Neural progenitor cell (in vitro differentiated cells): ENCODE results near the gene TLK1. TPM values are rescaled to one million over a fixed set of nuclear protein-coding genes. Genes with fewer than 3 reads are reported as not detected.

Source experiments
- DNase-seq: peaks from one replicate; pipeline ENCODE4 v3.0.0-alpha.2; 2016; ENCODE audit warnings: low spot score
- H2AFZ ChIP-seq: fragments of 200-600 bp; sonication (generic); replicated peaks from 2 replicates; pipeline ENCODE4 v1.6.1; 2016; ENCODE audit warnings: antibody characterized with exemption
- H3F3A ChIP-seq: fragments of 200-600 bp; sonication (generic); 2 replicates; pipeline ENCODE4 v1.6.1; 2016; ENCODE audit warnings: antibody characterized with exemption, low read depth
- H3K27ac ChIP-seq: fragments of 200-600 bp; sonication (generic); 2 replicates; pipeline ENCODE4 v1.5.1; 2016; ENCODE audit warnings: mild to moderate bottlenecking
- H3K27me3 ChIP-seq: fragments of 200-600 bp; sonication (generic); 2 replicates; pipeline ENCODE4 v1.6.1; 2016; ENCODE audit warnings: mild to moderate bottlenecking, moderate library complexity
- H3K36me3 ChIP-seq: fragments of 200-600 bp; sonication (generic); 2 replicates; pipeline ENCODE4 v1.5.1; 2016
- H3K4me1 ChIP-seq: fragments of 200-600 bp; sonication (generic); 2 replicates; pipeline ENCODE4 v1.6.1; 2016; ENCODE audit warnings: mixed run types
- H3K4me2 ChIP-seq: fragments of 200-600 bp; sonication (generic); 2 replicates; pipeline ENCODE4 v1.6.1; 2016
- H3K4me3 ChIP-seq: fragments of 200-600 bp; sonication (generic); 2 replicates; pipeline ENCODE4 v1.5.1; 2016
- H3K79me2 ChIP-seq: fragments of 200-600 bp; sonication (generic); 2 replicates; pipeline ENCODE4 v1.6.1; 2016; ENCODE audit warnings: low read depth
- H3K9ac ChIP-seq: fragments of 200-600 bp; sonication (generic); 2 replicates; pipeline ENCODE4 v1.6.1; 2016
- H3K9me3 ChIP-seq: fragments of 200-600 bp; sonication (generic); 2 replicates; pipeline ENCODE4 v1.5.1; 2016; ENCODE audit warnings: low read depth
- H4K20me1 ChIP-seq: fragments of 200-600 bp; sonication (generic); 2 replicates; pipeline ENCODE4 v1.6.1; 2016; ENCODE audit warnings: low read depth
- H3K27ac Mint-ChIP-seq: 3 replicates; pipeline ENCODE4 v1.8.0; 2021; ENCODE audit warnings: mixed read lengths
- H3K27me3 Mint-ChIP-seq: 2 replicates; pipeline ENCODE4 v1.8.0; 2022; ENCODE audit warnings: low read depth, mild to moderate bottlenecking, inconsistent platforms, moderate library complexity, mixed read lengths; ENCODE audit not compliant: insufficient read depth
- H3K36me3 Mint-ChIP-seq: 3 replicates; pipeline ENCODE4 v1.8.0; 2021; ENCODE audit warnings: mixed read lengths
- H3K4me1 Mint-ChIP-seq: 3 replicates; pipeline ENCODE4 v1.8.0; 2021; ENCODE audit warnings: mixed read lengths
- H3K4me3 Mint-ChIP-seq: 3 replicates; pipeline ENCODE4 v1.8.0; 2021; ENCODE audit warnings: mild to moderate bottlenecking, moderate library complexity, mixed read lengths
- H3K9me3 Mint-ChIP-seq: 3 replicates; pipeline ENCODE4 v1.8.0; 2020; ENCODE audit warnings: mixed read lengths
- EZH2 ChIP-seq: fragments of 200-600 bp; sonication (generic); IDR thresholded peaks from 2 replicates; pipeline ENCODE4 v1.6.1; 2017; ENCODE audit warnings: antibody characterized with exemption, mild to moderate bottlenecking, moderate library complexity
- EZH2phosphoT487 ChIP-seq: fragments of 200-600 bp; sonication (generic); IDR thresholded peaks from 2 replicates; pipeline ENCODE4 v1.6.1; 2017; ENCODE audit warnings: antibody characterized with exemption
- total RNA-seq: library from RNA; depleted of rRNA; stranded (reverse); fragments of >200 nt; gene quantifications from 2 replicates; pipeline ENCODE4 v1.2.3, GENCODE V29; 2015; ENCODE audit warnings: low replicate concordance
- TF ChIP-seq, protein P1 (sequence below): fragments of 200-600 bp; sonication (generic); IDR thresholded peaks from 2 replicates; pipeline ENCODE4 v1.5.1; 2017; ENCODE audit warnings: antibody characterized with exemption, mild to moderate bottlenecking

TLK1 gene
- total RNA-seq, 1 donor from 2014 or later: 31.1 TPM

DNA sequence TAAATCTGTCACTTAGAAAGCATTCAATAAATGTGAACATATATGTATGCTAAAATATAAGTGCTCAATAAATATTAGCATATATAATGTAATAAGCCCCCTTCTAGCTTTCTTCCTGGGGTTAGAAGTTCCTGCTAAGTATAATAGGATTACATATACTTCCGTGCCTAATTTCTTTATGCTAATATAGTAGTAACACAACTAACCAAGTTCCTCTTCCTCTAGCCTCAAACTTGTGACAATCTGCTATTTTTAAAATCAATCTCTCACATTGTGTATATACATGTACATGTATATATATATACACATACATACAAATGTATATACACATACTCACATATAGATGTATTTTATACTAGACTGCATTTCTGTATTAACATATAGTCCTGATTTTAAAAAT is 32.2 kb downstream of the TLK1 start:
- Mint-ChIP-seq H3K4me1 (no peaks in the 10 kb centered on the region), H3K36me3 (peaks cover 13% of the 10 kb centered on the region), H3K9me3 (peaks cover 3% of the 10 kb centered on the region), H3K4me3 (no peak overlapping the region), H3K27ac (no peak overlapping the region), H3K27me3 (no peaks in the 10 kb centered on the region)
- Histone ChIP-seq H3K4me3 (no peak overlapping the region), H3K9me3 (no peaks in the 10 kb centered on the region), H3F3A (peaks cover 8% of the 10 kb centered on the region), H4K20me1 (peaks cover 81% of the 10 kb centered on the region), H3K4me2 (no peak overlapping the region), H3K79me2 (peaks cover 100% of the 10 kb centered on the region), H3K4me1 (peaks cover 18% of the 10 kb centered on the region), H3K9ac (no peak overlapping the region), H3K27me3 (no peaks in the 10 kb centered on the region), H3K36me3 (no peaks in the 10 kb centered on the region), H2AFZ (no peak overlapping the region), H3K27ac (no peak overlapping the region)
- no peak for DNase-seq
- TF ChIP-seq, protein P1, sequence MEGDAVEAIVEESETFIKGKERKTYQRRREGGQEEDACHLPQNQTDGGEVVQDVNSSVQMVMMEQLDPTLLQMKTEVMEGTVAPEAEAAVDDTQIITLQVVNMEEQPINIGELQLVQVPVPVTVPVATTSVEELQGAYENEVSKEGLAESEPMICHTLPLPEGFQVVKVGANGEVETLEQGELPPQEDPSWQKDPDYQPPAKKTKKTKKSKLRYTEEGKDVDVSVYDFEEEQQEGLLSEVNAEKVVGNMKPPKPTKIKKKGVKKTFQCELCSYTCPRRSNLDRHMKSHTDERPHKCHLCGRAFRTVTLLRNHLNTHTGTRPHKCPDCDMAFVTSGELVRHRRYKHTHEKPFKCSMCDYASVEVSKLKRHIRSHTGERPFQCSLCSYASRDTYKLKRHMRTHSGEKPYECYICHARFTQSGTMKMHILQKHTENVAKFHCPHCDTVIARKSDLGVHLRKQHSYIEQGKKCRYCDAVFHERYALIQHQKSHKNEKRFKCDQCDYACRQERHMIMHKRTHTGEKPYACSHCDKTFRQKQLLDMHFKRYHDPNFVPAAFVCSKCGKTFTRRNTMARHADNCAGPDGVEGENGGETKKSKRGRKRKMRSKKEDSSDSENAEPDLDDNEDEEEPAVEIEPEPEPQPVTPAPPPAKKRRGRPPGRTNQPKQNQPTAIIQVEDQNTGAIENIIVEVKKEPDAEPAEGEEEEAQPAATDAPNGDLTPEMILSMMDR: no peak
- TF ChIP-seq EZH2 (no peak), EZH2phosphoT487 (no peak)

DNA sequence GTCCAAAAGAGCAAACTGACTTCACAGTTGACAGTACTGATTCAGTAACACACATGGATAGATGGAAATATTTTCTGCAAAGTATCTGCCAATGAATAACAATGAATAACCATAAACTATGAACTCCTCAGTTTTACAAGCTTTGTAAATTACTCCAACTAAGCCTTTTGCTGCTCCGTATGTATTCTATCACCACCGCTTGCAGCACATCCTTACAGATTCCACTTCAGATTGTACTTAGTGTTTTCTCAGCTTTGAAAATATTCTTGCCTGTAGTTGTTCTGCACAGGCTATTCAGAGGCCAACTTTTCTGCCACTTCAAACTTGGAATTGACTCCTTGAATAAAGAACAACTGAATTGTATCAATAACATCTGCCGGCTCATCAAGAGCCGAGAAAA is 36.2 kb downstream of the TLK1 start:
- Mint-ChIP-seq H3K27ac (no peak overlapping the region), H3K36me3 (peaks cover 8% of the 10 kb centered on the region), H3K27me3 (no peaks in the 10 kb centered on the region), H3K9me3 (no peaks in the 10 kb centered on the region), H3K4me1 (no peaks in the 10 kb centered on the region), H3K4me3 (no peak overlapping the region)
- H3K4me3 ChIP-seq: no peak overlapping the region
- peaks cover 8% of the 10 kb centered on the region for H3F3A ChIP-seq
- no peak overlapping the region for H3K4me2 ChIP-seq
- peaks cover 66% of the 10 kb centered on the region for H4K20me1 ChIP-seq
- H3K9me3 ChIP-seq: no peaks in the 10 kb centered on the region
- H3K4me1 ChIP-seq: no peaks in the 10 kb centered on the region
- no peak for DNase-seq
- no peaks in the 10 kb centered on the region for H3K36me3 ChIP-seq
- no peak overlapping the region for H2AFZ ChIP-seq
- no peak overlapping the region for H3K9ac ChIP-seq
- no peak overlapping the region for H3K27ac ChIP-seq
- H3K79me2 ChIP-seq: peaks cover 100% of the 10 kb centered on the region
- TF ChIP-seq EZH2 (no peak), EZH2phosphoT487 (no peak)
- TF ChIP-seq, protein P1: no peak
- no peaks in the 10 kb centered on the region for H3K27me3 ChIP-seq

DNA sequence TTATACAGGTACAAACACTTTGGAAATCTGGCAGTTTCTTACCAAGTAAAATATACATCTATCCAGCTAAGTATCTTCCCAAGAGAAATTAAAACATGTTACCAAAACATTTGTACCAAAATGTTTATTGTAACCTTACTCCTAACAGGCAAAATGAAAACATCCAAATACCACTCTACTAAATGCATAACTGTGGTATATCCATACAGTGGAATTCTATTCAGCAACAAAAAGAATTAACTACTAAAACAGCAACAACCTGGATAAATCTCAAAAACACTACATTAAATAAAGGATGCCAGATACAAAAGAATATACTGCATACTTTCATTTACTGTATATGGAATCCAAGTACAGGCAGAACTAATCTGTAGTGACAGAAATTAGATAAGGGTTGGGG is 51.1 kb downstream of the TLK1 start:
- Mint-ChIP-seq H3K4me3 (no peak overlapping the region), H3K27ac (no peak overlapping the region), H3K36me3 (peaks cover 57% of the 10 kb centered on the region), H3K27me3 (no peaks in the 10 kb centered on the region), H3K9me3 (peaks cover 15% of the 10 kb centered on the region), H3K4me1 (no peaks in the 10 kb centered on the region)
- H3K4me2 ChIP-seq: no peak overlapping the region
- peaks cover 10% of the 10 kb centered on the region for H3K36me3 ChIP-seq
- H3K79me2 ChIP-seq: peaks cover 100% of the 10 kb centered on the region
- no peak for TF ChIP-seq EZH2phosphoT487
- TF ChIP-seq, protein P1: no peak
- TF ChIP-seq EZH2: no peak
- no peak overlapping the region for H2AFZ ChIP-seq
- H4K20me1 ChIP-seq: peaks cover 9% of the 10 kb centered on the region
- no peak overlapping the region for H3K9ac ChIP-seq
- H3K27ac ChIP-seq: no peak overlapping the region
- no peaks in the 10 kb centered on the region for H3K4me1 ChIP-seq
- no peak overlapping the region for H3K4me3 ChIP-seq
- H3K9me3 ChIP-seq: no peaks in the 10 kb centered on the region
- DNase-seq: no peak
- H3F3A ChIP-seq: no peaks in the 10 kb centered on the region
- no peaks in the 10 kb centered on the region for H3K27me3 ChIP-seq

- Histone ChIP-seq H3K79me2 (peaks cover 100% of the 10 kb centered on the region), H3F3A (no peaks in the 10 kb centered on the region), H3K27me3 (no peaks in the 10 kb centered on the region), H3K9ac (no peak overlapping the region), H3K27ac (no peak overlapping the region), H3K9me3 (no peaks in the 10 kb centered on the region), H3K4me1 (no peaks in the 10 kb centered on the region), H3K36me3 (peaks cover 10% of the 10 kb centered on the region), H2AFZ (no peak overlapping the region), H3K4me3 (no peak overlapping the region), H3K4me2 (no peak overlapping the region), H4K20me1 (peaks cover 9% of the 10 kb centered on the region)
- Mint-ChIP-seq H3K27me3 (no peaks in the 10 kb centered on the region), H3K4me1 (no peaks in the 10 kb centered on the region), H3K36me3 (peaks cover 57% of the 10 kb centered on the region), H3K27ac (no peak overlapping the region), H3K4me3 (no peak overlapping the region), H3K9me3 (peaks cover 19% of the 10 kb centered on the region)
- DNase-seq: no peak
- no peak for TF ChIP-seq EZH2
- TF ChIP-seq EZH2phosphoT487: no peak
- TF ChIP-seq, protein P1: no peak
Measured at GRCh38 chr2:171109020-171109419, 51.7 kb downstream of the TLK1 start.
